ENCODE data around the gene TMEM141.
"Not testable (repeated sequence)": the region's sequence is repeated elsewhere in the genome, so short reads cannot be mapped to it uniquely, and the experiment has no call there.

The TMEM141 gene

DNA sequence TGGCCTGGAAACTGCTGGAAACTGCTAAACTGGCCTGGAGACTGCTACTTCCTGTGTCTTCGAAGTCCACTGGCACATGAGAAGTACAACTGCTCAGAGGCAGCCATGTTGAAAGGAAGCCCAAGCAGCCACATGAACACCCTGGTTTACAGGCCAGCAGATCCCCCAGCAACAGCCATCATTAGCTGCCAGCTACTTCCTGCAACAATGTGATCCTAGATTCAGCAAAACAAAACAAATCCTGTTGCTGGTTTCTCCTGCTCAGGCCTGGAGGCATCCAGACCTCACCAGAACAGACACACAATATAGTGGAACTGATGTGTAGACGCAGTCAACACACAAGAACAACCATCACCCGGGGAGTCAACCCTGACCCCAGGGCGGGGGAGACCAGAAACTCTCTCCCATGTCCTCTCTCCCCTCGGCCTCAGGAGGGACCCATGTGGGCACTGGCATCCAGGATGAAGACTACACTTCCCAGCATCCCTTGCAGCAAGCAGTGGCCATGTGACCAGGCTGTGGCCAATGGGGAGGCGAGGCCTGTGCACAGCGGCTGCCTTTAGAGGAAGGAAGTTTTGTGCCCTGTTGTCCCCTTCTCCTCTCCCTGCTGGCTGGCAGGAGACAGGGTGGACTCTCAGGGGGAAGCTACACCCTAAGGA lies 17.6 kb upstream of the TMEM141 start:
- no peak for DNase-seq (ENCODE audit: low read depth)

- DNase-seq (ENCODE audit: low read depth), result no peak
These were observed 16.6 kb upstream of the TMEM141 start for GRCh38 chr9:136774416-136775045.

DNA sequence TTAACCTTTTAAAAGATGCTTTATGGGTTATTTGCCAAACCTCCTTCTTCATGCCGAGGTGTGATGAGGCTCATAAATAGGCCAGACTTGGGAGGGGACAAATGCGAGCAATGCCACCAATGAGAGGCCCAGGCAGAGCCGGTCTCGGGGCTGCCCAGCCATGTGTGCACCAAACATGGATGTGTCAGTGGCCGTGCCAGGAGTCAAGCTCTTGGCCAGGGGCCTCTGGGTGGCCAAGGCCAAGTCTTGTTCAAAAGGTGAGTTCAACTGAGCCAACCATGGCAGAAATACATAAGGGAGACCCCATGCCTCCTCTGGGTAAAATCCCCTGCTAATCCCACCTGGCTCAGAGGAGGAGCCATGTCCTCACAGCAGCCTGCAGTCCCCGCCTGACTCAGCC lies 16.0 kb upstream of the TMEM141 start:
- DNase-seq (ENCODE audit: low read depth), result no peak

DNA sequence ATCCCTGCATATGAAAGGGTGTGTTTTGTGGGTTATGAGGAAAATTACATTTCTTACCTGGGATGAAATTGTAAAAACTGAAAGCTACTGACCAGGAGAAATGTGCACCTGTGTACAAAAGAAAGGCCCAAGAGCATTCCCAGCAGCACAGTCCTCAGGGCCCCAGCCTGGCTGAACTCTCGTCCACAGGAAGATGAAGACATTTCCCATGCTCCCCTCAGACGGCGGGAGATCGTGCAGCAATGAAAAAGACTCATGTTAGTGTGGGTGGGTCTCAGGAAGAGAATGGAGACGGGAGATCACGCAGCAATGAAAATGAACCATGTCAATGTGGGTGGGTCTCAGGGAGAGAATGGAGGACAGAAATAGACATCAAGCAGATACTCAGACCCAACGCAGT lies 14.2 kb upstream of the TMEM141 start:
- no peak for DNase-seq (ENCODE audit: low read depth)

- no peak for DNase-seq (ENCODE audit: low read depth)
These were observed 13.8 kb upstream of the TMEM141 start for GRCh38 chr9:136777359-136777758.

DNA sequence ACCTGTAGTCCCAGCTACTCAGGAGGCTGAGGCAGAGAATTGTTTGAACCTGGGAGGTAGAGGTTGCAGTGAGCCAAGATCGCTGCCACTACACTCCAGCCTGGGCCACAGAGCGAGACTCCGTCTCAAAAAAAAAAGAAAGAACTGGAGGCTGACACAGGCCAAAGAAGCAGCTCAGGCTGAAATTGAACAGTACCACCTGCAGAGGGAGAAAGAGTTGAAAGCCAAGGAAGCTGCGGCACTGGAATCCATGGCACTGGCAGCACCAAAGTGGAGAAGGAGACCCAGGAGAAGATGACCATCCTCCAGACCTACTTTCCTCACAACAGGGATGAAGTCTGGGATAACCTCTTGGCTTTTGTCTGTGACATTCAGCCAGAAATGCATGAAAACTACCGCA lies 11.3 kb upstream of the TMEM141 start:
- DNase-seq (ENCODE audit: low read depth), result no peak

- no peak for DNase-seq (ENCODE audit: low read depth)
These were observed 8.7 kb upstream of the TMEM141 start for GRCh38 chr9:136782452-136782851.

- no peak for DNase-seq (ENCODE audit: low read depth)
These were observed 6.7 kb upstream of the TMEM141 start for GRCh38 chr9:136784249-136784996.

DNA sequence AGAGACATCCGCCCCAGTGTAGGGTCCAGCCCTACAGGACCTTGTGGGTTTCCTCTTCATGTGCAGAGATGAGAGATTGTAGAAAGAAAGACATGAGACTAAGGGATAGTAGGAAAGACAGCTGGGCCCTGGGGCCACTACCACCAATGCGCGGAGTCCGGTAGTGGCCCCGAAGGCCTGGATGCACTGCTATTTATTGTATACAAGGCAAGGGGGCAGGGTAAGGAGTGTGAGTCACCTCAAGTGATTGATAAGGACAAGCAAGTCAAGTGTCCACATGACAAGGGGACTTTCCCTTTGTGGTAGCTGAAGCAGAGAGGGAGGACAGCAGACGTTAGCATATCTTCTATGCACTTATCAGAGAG lies 6.2 kb upstream of the TMEM141 start:
- DNase-seq (ENCODE audit: low read depth), result no peak

DNA sequence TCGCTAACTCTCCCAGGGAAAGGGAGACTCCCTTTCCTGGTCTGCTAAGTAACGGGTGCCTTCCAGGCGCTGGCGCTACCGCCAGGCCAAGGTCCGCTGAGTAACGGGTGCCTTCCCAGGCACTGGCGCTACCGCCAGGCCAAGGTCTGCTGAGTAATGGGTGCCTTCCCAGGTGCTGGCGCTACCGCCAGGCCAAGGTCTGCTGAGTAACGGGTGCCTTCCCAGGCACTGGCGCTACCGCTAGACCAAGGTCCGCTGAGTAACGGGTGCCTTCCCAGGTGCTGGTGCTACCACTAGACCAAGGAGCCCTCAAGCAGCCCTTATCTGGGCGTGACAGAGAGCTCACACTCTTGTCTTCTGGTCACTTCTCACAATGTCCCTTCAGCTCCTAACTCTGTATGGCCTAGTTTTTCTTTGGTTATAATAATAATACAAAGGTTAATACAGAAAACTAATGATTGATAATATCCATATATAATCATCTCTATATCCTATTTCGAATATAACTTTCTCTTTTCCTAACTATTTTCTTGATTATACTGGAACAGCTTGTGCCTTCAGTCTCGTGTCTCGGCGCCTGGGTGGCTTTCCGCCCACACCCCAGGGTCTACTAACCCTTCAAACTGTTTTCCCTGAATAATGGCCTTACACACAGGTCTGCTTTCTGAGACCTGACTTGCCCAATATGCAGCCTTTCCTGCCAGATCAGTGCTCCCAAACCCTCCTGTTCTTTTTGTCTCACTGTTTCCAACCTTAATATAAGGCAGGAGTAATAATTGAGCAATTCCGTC lies 5.4 kb upstream of the TMEM141 start:
- not testable (repeated sequence) for DNase-seq (ENCODE audit: low read depth)

GRCh38 chr9:136786451-136786850 lies 4.7 kb upstream of the TMEM141 start:
- no peak for DNase-seq (ENCODE audit: low read depth)

GRCh38 chr9:136786983-136787382 lies 4.2 kb upstream of the TMEM141 start:
- not testable (repeated sequence) for DNase-seq (ENCODE audit: low read depth)

DNA sequence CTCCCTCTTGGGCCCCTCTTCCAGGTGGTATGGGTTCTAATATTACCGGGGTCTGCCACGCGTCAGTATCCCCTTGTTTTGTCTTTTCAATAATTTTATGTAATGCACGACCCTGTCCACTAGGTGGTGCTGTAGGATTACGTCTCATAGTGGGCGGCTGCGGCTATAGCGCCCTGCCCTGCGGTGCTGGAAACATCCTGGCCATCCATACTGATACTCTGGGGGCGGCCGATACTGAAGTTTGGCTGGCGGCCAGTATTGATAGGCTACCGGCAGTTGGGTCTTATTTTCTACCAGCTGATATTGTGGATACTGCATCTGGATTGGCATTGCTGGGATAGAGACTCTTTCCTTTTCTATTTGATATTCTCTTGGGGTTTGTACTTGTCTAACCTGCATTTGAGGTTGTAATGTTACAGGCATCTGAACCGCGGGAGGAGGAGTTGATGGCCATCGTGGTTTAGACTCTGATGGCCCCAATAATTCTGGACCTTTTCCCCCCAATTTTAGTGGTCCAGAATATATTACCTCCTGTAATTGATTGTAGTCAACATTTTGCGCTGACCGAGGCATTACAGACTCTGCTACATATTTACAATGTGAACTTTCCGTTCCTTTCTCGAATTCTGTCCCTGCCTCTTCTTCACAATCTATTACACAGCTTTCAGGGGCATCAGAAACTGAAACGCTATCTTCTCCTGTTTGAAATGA lies 3.3 kb upstream of the TMEM141 start:
- DNase-seq (ENCODE audit: low read depth), result peak; percentile 53

DNA sequence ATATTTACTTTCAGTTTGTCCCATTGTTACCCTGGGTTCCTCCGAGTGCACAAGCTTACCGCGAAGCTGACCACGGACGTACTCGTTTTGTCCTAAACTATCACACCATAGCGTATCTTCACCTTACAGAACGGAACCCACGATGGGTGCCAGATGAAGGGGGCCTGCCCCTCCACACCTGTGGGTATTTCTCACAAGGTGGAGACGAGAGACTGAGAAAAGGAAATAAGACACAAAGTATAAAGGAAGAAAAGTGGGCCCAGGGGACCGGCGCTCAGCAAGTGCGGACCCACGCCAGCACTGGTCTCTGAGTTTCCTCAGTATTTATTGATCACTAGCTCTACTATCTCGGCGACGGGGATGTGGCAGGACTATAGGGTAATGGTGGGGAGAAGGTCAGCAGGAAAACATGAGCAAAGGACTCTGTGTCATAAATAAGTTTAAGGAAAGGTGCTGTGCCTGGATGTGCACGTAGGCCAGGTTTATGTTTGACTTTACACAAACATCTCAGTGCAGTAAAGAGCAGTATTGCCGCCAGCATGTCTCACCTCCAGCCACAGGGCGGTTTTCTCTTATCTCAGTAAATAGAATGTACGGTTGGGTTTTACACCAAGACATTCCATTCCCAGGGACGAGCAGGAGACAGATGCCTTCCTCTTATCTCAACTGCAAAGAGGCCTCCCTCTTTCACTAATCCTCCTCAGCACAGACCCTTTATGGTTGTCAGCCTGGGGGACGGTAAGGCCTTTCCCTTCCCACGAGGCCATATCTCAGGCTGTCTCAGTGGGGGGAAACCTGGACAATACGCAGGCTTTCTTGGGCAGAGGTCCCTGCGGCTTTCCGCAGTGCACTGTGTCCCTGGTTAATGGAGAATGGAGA lies 2.3 kb upstream of the TMEM141 start:
- DNase-seq (ENCODE audit: low read depth), result not testable (repeated sequence)

- no peak for DNase-seq (ENCODE audit: low read depth)
These were observed 1.6 kb upstream of the TMEM141 start for GRCh38 chr9:136789523-136789937.

GRCh38 chr9:136791516-136792276 lies 552 bp downstream of the TMEM141 start:
- peak; percentile 58 for DNase-seq (ENCODE audit: low read depth)

DNA sequence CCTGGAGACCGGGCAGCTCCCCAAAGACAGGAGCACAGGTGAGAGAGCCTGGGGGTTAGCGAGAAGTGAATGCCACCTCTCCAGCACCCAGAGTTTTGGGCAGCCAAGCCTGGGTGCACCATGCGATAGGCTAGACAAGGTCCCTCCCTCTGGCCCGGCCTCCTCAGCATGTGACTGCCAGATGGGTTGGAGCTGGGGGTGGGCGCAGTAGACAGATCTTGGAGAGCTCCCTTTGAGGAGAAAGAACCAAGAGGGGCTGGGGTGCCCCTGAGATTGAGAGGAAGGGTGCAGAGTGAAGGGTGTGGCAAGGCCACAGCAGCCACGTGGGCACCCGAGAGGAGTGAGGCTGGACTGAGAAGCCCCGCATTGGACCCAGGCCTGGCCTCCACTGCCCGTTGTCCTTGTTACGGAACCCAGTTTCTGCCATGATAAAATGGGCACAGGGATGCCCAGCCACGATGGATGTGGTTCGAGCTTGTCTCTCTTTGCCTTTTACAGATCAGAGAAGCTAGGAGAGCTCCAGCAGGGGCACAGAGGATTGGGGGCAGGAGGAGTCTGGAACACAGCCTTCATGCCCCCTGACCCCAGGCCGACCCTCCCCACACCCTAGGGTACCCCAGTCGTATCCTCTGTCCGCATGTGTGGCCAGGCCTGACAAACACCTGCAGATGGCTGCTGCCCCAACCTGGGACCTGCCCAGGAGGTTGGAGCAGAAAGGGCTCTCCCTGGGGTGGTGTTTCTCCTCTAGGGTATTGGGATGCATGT lies 1.4 kb downstream of the TMEM141 start:
- DNase-seq (ENCODE audit: low read depth), result no peak

- no peak for DNase-seq (ENCODE audit: low read depth)
These were observed 2.2 kb downstream of the TMEM141 start for GRCh38 chr9:136793086-136793946.

Measured in activated T-cell treated with anti-CD3 and anti-CD28 coated beads for 1 hour (primary cell).